Loucy (cell line): Measurements from ENCODE around the gene ACTL8.

ENCODE experiments used
- CTCF ChIP-seq: fragments of 200-600 bp; sonication (generic); conservative IDR thresholded peaks from 2 replicates; pipeline ENCODE4 v1.5.1; 2014; ENCODE audit warnings: mild to moderate bottlenecking, antibody characterized with exemption, low read length
- EZH2phosphoT487 ChIP-seq: fragments of 200-600 bp; IDR thresholded peaks from 2 replicates; pipeline ENCODE4 v1.6.1; 2018; ENCODE audit warnings: antibody characterized with exemption, mild to moderate bottlenecking, moderate library complexity, borderline replicate concordance

DNA sequence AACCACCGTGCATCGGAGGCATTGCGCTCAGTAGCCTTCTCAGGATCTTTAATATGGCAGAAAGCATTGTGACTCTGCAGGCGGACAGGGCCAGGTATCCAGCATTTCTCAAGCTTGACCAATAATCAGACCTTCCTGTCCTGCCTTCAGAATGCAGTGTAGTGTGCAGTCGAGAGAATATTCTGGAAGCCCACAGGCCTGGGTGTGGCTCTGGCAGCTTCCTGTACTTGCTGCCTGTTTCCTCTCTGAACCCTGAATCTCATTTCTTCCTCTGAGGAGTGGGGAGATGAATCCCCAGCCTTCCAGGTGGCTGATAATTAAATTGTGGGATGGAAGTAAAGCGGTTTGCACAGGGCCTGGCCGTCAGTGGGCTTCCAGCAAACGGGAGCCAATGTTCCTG, 42.3 kb downstream of the ACTL8 start:
- TF ChIP-seq CTCF (no peak), EZH2phosphoT487 (no peak)
